Activated naive CD4-positive, alpha-beta T cell treated with Interleukin-2 at 50 U/mL for 16 hours (primary cell): ENCODE measurements around the gene ADAMTSL3.

Experiments
- DNase-seq: peaks from one replicate; pipeline ENCODE4 v3.0.0-alpha.2; 2020

The ADAMTSL3 gene

DNA sequence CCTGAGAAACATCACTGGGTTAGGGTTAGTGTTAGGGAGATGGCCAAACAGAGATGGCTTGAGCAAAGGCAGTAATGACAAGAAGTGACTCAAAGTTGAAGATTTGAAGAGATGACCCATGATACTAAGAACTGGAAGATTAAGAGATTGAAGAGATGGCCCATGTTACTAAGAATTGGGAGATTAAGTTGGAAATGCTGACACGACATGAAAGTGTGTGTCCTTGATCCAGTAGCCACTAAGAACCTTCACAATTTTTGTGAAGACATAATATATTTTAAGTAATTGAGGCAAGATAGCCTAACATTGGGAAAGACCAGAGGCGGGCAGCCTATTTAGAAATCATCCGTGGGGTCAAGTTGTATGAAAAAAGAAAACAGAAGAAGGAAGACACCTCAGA, 239.4 kb downstream of the ADAMTSL3 start:
- no peak for DNase-seq

DNA sequence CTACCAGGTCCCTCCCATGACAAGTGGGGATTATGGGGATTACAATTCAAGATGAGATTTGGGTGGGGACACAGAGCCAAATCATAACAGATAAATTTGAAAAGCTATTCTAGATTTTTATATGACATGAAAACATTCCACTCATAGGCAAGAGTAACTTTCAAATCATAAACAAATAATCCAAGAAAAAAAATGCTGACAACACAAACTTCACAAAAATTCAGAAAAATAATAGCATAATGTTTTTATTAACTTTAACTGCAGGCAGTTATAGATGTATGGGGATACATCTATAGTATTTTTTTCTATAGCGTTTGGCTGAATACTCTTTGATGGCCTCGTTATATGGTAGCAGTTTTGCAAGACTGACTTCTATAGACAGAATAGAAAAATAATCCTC, 243.1 kb downstream of the ADAMTSL3 start:
- DNase-seq = no peak

DNA sequence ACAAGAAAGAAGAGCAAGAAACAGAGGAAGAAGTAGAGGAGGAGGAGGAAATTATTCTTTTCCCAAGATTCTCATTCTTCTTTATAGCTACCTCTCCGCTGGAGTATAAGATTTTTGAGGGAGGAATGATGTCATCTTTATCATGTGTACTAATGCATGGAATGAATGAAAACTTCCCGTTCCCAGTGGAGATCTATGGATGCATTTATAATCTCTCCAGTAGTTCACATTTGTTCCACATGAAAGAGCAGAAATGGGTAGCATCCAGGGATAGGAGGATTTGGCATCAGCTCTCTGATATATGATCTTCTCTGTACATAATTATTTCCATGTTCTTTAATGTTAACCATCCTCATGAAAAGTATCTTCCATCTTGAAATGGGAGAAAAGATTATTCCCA, 244.4 kb downstream of the ADAMTSL3 start:
- no peak for DNase-seq

DNA sequence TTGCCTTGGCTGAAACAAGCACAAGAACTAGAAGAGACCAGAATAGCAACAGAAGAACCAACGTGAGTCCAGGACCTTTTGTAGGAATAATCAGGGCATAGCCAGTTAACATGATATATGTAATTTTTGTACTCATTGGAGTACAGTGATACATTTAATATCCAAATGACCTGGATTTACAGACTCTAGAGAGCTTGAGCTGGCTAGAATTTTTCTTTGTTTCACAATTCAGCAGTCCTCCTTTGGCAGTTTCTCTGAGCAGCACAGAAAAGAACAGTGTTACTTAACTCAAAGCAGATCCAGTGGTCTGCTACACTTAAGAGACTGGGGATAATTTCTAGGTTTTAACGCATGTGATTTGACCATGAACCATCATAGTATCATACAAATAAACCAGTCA, 245.7 kb downstream of the ADAMTSL3 start:
- no peak for DNase-seq

DNA sequence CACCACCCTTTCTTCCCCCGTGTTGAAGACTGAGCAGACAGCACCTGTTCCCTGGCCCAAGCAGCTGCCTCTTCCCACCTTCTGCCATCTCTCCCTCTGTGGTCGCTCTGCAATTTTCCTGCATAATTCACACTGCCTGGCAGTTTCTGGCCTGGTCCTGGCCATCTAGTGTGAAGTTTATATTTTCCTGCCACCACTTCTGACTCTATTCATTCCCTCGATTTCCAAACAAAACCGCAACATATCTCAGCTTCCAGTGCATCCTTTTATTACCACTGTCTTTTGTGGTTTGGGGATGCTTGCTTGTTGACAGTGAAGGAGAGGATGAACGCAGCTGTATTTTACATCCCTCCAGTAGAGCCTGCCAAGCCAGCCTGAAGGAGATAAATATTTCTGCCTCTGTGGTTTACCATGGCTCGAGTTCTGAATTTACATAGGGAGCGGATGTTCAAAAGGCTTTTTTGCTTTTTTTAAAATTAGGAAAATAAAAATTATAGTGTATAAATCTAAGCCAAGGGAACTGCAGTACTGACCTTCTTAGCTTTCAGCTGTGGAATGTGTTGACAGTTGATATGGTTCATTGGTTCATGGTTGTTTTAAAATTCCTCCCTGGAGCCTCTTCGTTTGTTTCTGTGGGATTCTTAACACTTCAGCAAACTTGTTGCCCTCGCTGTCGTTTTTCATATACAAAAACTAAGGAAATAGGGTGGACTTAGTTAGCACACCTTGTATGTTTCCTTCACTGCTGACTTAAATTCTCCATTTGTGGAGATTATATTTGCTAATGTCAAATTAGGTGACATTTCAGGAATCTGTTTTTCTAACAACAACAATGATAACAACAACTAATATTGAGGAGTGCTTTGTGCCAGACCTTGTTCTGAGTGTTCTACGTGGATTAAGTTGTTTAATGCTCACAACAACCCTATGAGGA, 250.5 kb downstream of the ADAMTSL3 start:
- no peak for DNase-seq

DNA sequence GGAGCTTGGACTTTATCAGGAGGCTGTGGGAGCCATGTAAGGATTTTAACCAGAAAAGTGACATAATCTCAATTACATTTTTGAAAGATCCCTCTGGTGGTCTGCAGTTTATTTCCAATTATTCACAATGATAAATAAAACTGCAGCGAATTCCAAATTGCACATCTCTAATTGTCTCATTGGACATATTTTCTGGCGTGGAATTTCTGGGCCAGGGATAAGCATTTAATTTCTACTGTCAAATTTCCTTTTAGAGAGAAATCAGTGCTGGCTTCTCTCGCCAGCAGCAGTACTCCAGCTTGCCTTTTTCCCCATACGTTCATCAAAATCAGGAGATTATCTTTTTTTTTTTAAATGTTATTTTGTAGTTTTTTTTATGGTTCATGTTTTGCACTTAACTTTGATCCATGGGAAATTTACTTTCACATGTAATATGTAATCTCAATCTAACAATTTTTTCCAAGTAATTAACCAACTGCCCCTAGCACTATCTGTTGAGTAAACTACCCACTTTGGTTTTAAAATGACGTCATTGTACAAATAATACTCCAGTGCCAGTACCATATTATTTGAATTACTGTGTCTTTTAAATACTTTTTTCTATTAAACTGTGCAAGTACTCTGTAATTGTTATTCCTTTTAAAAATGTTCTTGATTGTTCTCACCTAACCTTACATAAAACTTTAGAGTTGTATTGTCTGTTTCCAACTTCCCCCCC, 251.8 kb downstream of the ADAMTSL3 start:
- no peak for DNase-seq

DNA sequence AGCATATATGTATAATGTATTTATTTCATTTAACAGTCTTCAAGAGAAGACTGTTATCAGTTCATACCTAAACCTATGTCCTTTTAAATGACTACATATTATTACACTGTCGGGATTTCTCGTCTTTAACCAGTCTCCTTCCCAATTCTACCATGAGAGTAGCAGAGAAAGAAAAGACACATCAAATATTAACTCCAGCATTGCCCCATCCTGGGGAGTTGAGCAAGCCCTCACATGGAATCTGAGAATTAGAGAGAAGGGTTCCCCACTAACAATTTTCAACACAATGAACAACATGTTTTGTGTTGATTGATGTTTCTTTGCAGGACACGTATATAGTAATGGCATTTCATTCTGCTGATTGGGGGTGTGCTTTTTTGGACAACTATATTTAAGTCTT, 257.4 kb downstream of the ADAMTSL3 start:
- DNase-seq = no peak

DNA sequence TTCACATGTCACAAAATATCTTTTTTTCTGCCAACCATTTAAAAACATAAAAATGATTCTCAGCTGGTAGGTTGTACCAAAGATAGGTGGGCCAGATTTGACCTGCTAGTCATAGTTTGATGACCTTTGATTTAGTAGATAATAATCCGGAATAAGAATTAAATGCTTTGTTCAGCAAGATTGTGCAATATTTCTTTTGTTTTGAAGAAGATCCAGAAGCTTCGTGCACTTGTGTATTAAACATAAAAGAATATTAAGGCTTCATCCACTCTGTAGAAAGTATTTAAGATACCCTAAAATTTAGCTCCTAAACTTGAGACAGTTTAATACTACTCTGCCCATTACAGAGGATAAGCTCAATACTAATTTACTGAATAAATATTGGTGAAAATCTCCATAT, 258.4 kb downstream of the ADAMTSL3 start:
- no peak for DNase-seq

DNA sequence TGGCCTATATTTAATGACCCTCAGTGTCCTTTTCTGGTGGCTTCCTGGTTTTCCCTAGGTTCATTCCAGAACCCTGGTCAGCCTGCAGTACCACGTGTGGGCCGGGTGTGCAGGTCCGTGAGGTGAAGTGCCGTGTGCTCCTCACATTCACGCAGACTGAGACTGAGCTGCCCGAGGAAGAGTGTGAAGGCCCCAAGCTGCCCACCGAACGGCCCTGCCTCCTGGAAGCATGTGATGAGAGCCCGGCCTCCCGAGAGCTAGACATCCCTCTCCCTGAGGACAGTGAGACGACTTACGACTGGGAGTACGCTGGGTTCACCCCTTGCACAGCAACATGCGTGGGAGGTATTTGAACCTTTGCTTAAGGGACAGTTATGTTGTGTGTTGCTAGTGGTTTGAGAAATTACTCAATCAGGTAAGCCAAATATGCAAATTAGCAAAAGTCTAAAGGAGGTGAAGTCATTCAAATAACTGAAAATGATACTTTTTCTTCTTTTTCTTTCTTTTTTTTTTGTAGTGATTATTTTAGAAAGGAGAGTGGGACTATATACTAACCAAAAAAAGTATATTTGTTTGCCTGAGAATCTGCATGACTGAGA, 259.2 kb downstream of the ADAMTSL3 start:
- DNase-seq = no peak

DNA sequence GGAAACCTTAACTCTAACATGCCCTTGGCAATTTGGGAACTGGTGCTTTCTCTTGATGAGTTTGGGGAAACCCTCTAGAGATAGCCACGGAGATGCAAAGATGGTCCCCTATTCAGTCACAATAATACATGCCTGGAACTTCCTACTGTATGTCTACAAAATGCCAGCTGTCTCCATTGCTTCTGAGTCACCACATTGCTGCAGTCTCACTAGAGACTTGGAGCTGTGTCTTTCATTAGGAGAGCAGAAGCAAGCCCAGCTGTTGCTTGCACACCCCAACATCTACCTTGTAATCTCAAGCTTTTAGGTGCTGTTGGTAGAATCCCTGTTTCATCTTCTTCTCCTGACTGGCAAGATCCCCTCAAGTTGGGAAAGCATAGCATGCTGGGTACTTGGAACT, 261.0 kb downstream of the ADAMTSL3 start:
- DNase-seq = no peak

DNA sequence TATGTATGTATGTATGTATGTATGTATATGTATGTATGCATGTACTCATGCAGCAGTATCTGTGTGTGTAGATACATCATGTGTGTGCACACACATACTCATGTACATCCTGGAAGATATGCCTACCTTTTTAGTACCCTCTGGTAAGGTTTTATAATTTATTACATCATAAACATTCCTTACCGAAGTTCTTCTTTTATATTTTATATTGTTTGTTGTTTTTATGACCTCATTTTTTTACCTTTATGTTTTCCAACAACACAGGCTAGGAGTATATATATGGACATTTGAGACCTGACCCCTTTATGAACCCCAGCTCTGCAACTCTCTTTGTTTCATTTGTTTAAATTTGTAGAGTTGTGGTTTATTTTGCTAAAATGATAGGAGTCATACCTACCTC, 263.5 kb downstream of the ADAMTSL3 start:
- DNase-seq = no peak

DNA sequence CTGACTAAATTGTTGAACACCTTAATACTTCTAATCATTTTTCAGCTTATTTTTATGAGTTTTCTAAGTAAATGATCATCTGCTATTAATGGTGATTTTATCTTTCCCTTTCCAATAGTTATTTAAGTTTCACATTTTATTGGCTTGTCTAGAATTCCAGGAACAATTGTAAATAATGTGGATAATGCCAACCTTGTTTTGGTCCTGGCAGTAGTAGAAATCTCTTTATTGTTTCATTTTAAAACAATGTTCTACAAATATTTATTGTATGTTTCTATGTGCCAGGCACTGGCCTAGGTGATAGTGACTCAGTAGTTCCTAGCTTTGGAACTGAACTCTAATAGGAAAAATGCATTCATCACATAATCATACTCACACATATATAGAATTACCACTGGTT, 264.1 kb downstream of the ADAMTSL3 start:
- no peak for DNase-seq

DNA sequence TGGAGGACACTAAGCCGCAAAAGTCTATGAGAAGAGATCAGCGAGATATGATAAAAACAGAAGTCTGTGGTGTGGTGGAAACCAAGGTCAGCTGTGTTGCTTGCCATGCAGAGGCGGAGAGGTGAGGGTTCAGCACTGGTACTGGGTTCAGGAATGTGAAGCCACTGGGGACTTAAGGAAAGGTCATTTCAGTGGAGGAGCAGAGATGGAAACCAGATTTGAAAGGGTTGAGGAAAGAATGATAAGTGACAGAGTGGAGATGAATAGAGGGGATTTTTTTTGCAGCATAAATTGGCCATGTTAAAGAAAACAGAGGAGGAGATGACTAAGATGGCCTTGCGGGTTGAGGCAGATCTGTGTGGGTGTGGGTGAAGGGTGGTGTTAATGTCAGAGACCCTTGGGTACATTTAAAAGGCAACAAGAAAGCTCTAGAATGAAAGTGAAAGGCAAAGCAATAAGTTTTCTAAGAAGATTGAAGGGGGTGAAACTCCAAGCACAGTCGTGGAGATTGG, 265.5 kb downstream of the ADAMTSL3 start:
- DNase-seq = peak; percentile 7

DNA sequence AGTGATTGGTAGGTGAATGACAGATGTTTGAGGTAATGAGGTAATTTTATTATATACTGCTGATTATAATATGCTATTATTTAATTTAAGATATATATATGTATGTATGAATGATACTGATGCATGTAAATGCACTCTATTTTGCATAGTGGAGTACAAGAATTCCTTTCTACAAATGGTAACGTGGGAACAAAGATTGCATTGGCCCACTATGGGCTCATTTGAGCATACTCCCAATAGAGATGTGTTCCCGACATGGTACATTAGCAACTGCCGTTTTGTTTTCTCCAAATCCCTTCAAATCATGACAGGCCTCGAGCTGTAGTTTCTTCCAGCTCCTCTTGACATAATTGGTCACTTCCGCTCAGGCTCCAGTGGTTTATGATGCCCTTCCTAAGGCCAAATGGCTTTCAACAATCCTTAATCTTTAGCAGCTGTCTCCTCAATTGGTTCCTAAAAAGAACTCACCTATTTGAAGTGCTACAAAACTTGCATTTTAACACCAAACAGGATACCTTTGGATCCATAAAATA, 266.1 kb downstream of the ADAMTSL3 start:
- DNase-seq = no peak

DNA sequence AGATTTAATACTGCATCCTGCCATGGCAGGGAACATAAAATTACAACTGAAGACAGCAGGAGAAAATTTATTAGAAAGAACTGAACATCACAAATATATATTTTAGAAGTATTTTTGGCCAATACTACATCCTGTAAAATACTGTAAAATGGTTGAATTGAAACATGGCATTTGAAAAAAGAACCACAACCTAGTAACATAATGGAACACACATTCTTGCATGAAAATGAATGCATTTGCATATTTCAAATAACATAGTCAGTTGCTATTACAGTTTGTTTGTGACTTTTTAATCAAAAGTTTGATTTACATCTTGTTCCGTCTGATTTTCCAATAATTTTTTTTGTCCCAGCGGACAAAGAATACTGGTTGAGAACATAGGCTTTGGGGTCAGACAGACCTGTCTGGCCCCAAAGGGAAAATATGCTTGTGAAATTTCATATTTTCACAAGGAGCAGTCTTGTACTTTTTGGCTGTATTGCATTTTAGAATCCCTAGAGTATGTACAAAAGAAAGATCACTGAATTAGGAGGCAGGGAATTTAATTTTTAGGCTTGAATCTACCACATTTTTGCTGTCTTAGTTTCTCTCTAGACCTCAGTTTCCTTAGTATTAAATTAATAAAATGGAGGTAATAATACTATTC, 268.8 kb downstream of the ADAMTSL3 start:
- no peak for DNase-seq

DNA sequence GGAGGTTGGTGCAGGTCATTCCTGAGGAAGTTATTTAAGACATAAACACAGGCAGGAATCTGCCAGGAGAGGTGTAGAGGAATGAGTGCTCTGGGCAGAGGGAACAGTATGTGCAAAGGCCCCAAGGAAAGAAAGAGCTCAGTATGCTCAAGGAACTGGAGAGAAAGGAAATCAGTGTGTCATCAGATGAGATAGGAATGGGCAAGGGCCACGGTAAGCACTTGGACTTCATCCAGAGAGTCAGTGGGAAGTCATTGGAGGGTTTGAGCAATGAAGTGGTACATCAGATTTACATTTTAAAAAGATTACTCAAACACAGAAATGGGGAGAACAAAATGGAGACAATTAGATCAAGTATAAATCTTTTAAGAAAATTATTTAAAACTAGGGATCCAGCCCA, 272.2 kb downstream of the ADAMTSL3 start:
- DNase-seq = no peak

DNA sequence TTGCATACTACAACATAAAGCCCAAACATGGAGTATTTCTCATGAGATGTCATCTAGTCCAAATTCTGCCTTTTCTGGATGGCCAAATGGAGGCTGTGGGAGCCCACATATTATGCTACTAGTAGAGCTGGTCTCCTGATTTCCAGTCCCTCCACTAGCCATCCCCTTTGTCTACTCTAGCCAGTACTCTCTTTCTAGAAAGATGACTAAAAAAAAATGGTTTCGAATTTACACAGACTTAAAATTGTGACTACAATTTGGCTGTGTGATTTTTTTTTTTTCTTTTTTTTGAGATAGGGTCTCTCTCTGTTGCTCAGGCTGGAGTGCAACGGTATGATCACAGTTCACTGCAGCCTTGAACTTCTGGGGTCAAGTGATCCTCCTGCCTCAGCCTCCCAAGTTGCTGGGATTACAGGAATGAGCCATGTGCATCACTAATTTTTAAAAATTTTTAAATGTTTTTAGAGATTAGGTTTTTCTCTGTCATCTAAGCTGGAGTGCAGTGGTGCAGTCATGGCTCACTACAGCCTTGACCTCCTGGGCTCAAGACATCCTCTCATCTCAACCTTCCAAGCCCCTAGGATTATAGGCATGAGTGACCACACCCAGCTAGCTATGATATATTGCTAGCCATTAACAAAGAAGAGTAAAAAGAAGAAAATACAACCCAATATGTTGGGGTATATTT, 273.9 kb downstream of the ADAMTSL3 start:
- DNase-seq = no peak

DNA sequence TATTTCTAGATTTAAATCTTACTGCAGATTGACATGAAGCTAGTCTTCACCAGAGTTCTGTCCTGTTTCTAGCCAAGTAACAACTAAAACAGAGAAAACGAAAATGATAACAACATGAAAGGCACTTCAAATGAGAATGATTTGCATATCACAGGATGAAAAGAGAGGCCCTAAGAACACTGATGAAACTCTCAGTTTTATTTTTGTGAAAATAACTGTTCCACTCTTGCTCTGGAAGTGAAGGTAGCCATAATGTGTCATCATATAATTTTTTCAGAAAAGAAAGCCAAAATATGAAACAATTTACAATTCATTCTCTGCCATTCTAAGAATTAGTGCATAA, 274.4 kb downstream of the ADAMTSL3 start:
- no peak for DNase-seq

DNA sequence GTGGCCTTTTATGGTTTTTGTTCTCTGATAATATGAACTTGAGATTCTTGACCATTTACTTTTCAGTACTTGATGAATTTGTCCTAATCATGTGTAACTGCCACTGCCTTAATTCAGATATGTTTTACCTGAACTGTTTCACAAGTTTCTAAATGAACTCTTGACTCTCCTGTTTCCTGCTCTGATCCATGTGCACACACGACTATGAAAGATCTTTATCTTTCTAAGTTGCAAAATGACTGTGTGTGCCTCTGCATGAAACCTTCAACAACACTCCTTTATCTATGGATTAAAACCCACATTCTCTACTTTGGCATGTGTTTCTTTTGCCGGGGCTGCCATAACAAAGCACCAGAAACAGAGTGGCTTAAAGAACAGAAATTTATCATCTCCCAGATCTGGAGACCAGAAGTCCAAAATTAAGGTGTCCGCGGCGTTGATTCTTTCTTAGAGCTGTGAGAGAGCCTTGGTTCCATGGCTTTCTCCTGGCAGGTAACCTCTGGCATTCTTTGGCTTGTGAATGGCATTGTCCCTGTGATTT, 275.0 kb downstream of the ADAMTSL3 start:
- no peak for DNase-seq

DNA sequence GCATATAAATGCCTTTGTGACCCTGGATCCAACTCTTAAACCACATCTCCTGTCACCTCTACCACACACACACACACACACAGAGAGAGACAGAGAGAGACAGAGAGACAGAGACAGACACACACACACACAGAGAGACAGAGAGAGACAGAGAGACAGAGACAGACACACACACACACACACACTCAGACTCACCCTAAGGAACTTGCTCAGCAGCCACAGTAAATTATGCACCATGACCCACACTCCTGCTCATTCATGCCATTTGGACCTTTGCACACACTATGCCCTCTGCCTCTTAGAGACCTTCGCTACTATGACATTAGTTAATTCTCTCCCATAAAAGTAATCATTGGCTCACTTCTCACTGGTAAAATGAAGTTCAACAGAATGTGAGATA, 275.7 kb downstream of the ADAMTSL3 start:
- DNase-seq = no peak

DNA sequence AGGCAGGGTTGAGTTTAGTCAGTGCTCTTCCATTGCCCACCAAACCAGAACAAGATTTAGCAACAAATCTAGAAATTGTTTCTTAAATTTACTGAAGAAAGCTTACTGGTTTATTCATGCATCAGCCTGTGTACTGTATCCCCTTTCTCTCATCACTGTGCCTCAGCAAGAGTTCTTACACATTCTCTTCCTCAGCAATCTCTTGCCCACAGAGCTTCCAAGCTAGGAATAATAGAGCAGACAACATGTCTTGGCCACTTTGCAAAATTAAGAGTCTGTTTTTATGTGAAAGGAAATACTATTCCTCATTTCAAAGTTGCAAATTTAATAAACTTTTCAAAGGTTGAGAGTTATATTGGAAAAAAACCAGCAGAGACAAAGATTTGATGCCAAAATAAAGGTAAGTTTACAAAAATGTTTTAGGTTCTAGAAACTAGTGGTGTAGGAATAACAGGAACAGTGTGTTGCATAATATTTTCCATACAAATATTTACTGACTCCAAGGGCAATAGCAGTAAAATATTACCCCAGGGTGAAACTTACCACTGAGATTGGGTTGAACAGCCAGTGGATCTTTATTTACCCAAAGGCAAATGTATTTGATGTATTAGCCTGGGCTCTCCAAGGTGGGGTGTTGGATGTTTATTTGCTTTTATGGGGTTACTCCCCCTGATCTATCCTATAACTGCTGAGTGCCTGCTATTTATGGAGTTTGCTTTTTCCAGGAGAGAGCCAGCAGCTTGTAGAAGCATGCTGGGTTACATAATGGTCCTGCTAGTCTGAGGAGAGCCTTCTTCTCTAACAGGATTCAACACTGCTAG, 276.7 kb downstream of the ADAMTSL3 start:
- no peak for DNase-seq
